ENCODE data around the gene NDOR1. TPM values are rescaled to one million over a fixed set of nuclear protein-coding genes. Genes with fewer than 3 reads are reported as not detected.
A peak's percentile ranks its signal among the peaks of the same experiment; 100 is the strongest.

NDOR1 gene
- total RNA-seq, 2 donors from 2014 or later, result 17.1 to 22.7 TPM

GRCh38 chr9:137266162-137266527 lies 60.6 kb downstream of the NDOR1 start:
- Histone ChIP-seq H3K36me3 (replicated peaks in 1 of 2; ENCODE audit: insufficient read depth in 1 of 2, low read depth in 2 of 2) (peaks cover 0 to 3% of the 10 kb centered on the region in 2 donors), H3K9me3 (no peaks in the 10 kb centered on the region), H3K4me3 (no peak overlapping the region), H3K4me1 (peaks cover 24% of the 10 kb centered on the region), H3K27me3 (no peaks in the 10 kb centered on the region), H3K27ac (no peak overlapping the region)
- 79% methylated on average over 14 of the region's 15 CpGs; no CpG with 5 or more reads in 1 of the 2 donors for whole genome bisulfite sequencing, 2 donors
- intact Hi-C loops (cut with DNase I), result no loop called here
- TF ChIP-seq POLR2A (IDR thresholded peaks at IDR 0.05), result no peak
- TF ChIP-seq CTCF (IDR thresholded peaks at IDR 0.05), result no peak
- peak in 1 of 4 donors; percentile 16 for DNase-seq
- ATAC-seq, result no peak

Small RNA genes lying within 50 kb of the gene (microRNA-seq; reads per million reads assigned to microRNA genes)
- gene MIR3621 (ENCODE audit: borderline number of aligned reads in 2 of 2, borderline replicate concordance in 2 of 2), result 0 reads per million in 2 donors

Small RNA genes lying within 50 kb of the gene (small RNA-seq; reads per million reads assigned to genes)
- not detected for gene MIR3621

Other genes starting within 250 kb of the NDOR1 start
- 10 to 100 TPM; 17.8 to 48.0 TPM for gene PTGDS, start 228.2 kb upstream of the NDOR1 start, total RNA-seq
- not detected for gene LCNL1, start 222.7 kb upstream of the NDOR1 start, total RNA-seq
- gene PAXX, start 213.3 kb upstream of the NDOR1 start, total RNA-seq, result 10 to 100 TPM; 34.0 to 97.2 TPM
- 1 to 10 TPM in 1 of 2 donors, not detected in 1; 2.0 TPM for gene CLIC3, start 209.1 kb upstream of the NDOR1 start, total RNA-seq
- 10 to 100 TPM; 28.7 to 29.6 TPM for gene ABCA2, start 177.5 kb upstream of the NDOR1 start, total RNA-seq
- gene FUT7, start 173.6 kb upstream of the NDOR1 start, total RNA-seq, result not detected
- gene NPDC1, start 159.5 kb upstream of the NDOR1 start, total RNA-seq, result 100 to 1,000 TPM in 1 of 2 donors, 10 to 100 TPM in 1; 72.1 to 105 TPM
- 1 to 10 TPM; 1.3 to 1.6 TPM for gene ENTPD2, start 151.6 kb upstream of the NDOR1 start, total RNA-seq
- under 1 TPM; 0.66 to 0.78 TPM for gene SAPCD2, start 135.1 kb upstream of the NDOR1 start, total RNA-seq
- 1 to 10 TPM; 7.8 to 8.2 TPM for gene UAP1L1, start 128.2 kb upstream of the NDOR1 start, total RNA-seq
- 10 to 100 TPM; 32.6 to 34.2 TPM for gene MAN1B1, start 118.7 kb upstream of the NDOR1 start, total RNA-seq
- gene DPP7, start 91.0 kb upstream of the NDOR1 start, total RNA-seq, result 100 to 1,000 TPM; 137 to 171 TPM
- not detected for gene GRIN1, start 66.5 kb upstream of the NDOR1 start, total RNA-seq
- 1 to 10 TPM in 1 of 2 donors, not detected in 1; 1.3 TPM for gene LRRC26, start 35.6 kb upstream of the NDOR1 start, total RNA-seq
- not detected for gene TMEM210, start 33.6 kb upstream of the NDOR1 start, total RNA-seq
- gene ANAPC2, start 17.1 kb upstream of the NDOR1 start, total RNA-seq, result 10 to 100 TPM; 24.1 to 51.7 TPM
- 10 to 100 TPM; 62.3 to 79.1 TPM for gene SSNA1, start 17.0 kb upstream of the NDOR1 start, total RNA-seq
- gene TPRN, start 5.0 kb upstream of the NDOR1 start, total RNA-seq, result 10 to 100 TPM; 90.0 to 91.3 TPM
- gene TMEM203, start 52 bp upstream of the NDOR1 start, total RNA-seq, result 10 to 100 TPM; 11.9 to 18.1 TPM
- gene RNF208, start 16.5 kb downstream of the NDOR1 start, total RNA-seq, result 10 to 100 TPM in 1 of 2 donors, under 1 TPM in 1; 0.78 to 14.5 TPM
- gene CYSRT1, start 19.5 kb downstream of the NDOR1 start, total RNA-seq, result not detected
- gene RNF224, start 21.8 kb downstream of the NDOR1 start, total RNA-seq, result under 1 TPM in 1 of 2 donors, not detected in 1; 0.26 TPM
- under 1 TPM in 1 of 2 donors, not detected in 1; 0.33 TPM for gene SLC34A3, start 25.2 kb downstream of the NDOR1 start, total RNA-seq
- gene TUBB4B, start 35.6 kb downstream of the NDOR1 start, total RNA-seq, result 100 to 1,000 TPM in 1 of 2 donors, 10 to 100 TPM in 1; 79.1 to 171 TPM
- not detected for gene STPG3, start 45.6 kb downstream of the NDOR1 start, total RNA-seq
- gene NELFB, start 49.6 kb downstream of the NDOR1 start, total RNA-seq, result 10 to 100 TPM; 31.3 to 34.2 TPM
- 10 to 100 TPM in 1 of 2 donors, 1 to 10 TPM in 1; 9.9 to 12.2 TPM for gene TOR4A, start 72.0 kb downstream of the NDOR1 start, total RNA-seq
- gene NRARP, start 96.6 kb downstream of the NDOR1 start, total RNA-seq, result 10 to 100 TPM; 18.4 to 24.4 TPM
- gene EXD3, start 217.5 kb downstream of the NDOR1 start, total RNA-seq, result 10 to 100 TPM; 23.3 to 34.9 TPM
- 10 to 100 TPM in 1 of 2 donors, 1 to 10 TPM in 1; 7.3 to 12.9 TPM for gene NOXA1, start 217.7 kb downstream of the NDOR1 start, total RNA-seq
- 1 to 10 TPM; 2.0 to 2.3 TPM for gene ENTPD8, start 235.7 kb downstream of the NDOR1 start, total RNA-seq